Putamen (tissue), 1 donor: ENCODE measurements around the gene SSX7.
"Not testable (repeated sequence)": the region's sequence is repeated elsewhere in the genome, so short reads cannot be mapped to it uniquely, and the experiment has no call there.

Experiments used
- DNase-seq: peaks from one replicate; pipeline ENCODE4 v3.0.0-alpha.2; 2016; ENCODE audit warnings: low spot score

Gene SSX7

GRCh38 chrX:52654800-52655199 lies at the start of gene SSX7:
Gene SSX7, minus strand, starts transcription at chrX:52654900. Its CDS starts 1,428 bp downstream, at chrX:52653472.
- not testable (repeated sequence) for DNase-seq

GRCh38 chrX:52692034-52692433 lies 37.3 kb upstream of the SSX7 start:
- not testable (repeated sequence) for DNase-seq

- DNase-seq = not testable (repeated sequence)
Observed at GRCh38 chrX:52662218-52662617, 7.5 kb upstream of the SSX7 start.

GRCh38 chrX:52655475-52655874 lies 775 bp upstream of the SSX7 start:
- DNase-seq = not testable (repeated sequence)

- DNase-seq = not testable (repeated sequence)
Observed at GRCh38 chrX:52650676-52651075, 4.0 kb downstream of the SSX7 start.

- not testable (repeated sequence) for DNase-seq
Observed at GRCh38 chrX:52648956-52649355, 5.7 kb downstream of the SSX7 start.

- DNase-seq = not testable (repeated sequence)
Observed at GRCh38 chrX:52628483-52628882, 26.2 kb downstream of the SSX7 start.

- not testable (repeated sequence) for DNase-seq
Observed at GRCh38 chrX:52620661-52621060, 34.0 kb downstream of the SSX7 start.

- DNase-seq = no peak
Observed at GRCh38 chrX:52608961-52609360, 45.7 kb downstream of the SSX7 start.

GRCh38 chrX:52603151-52603550 lies 51.5 kb downstream of the SSX7 start:
- not testable (repeated sequence) for DNase-seq

- no peak for DNase-seq
Observed at GRCh38 chrX:52598886-52599285, 55.8 kb downstream of the SSX7 start.

- no peak for DNase-seq
Observed at GRCh38 chrX:52594658-52595057, 60.0 kb downstream of the SSX7 start.
